Measurements from ENCODE around the gene NPPB.

- TF ChIP-seq CTCF (IDR thresholded peaks at IDR 0.05; ENCODE audit: low read depth, low read length): no peak
- TF ChIP-seq MYC (IDR thresholded peaks at IDR 0.05; ENCODE audit: low read depth, low read length): peak; percentile 93
- TF ChIP-seq MAX (IDR thresholded peaks at IDR 0.05; ENCODE audit: low read depth, low read length): peak; percentile 98
- TF ChIP-seq POLR2A (IDR thresholded peaks at IDR 0.05; ENCODE audit: extremely low read depth, insufficient read length): no peak
Measured at GRCh38 chr1:11851180-11851579, 7.6 kb downstream of the NPPB start.
